IMR-90 (cell line): ENCODE data around the gene GJC2. TPM values are rescaled to one million over a fixed set of nuclear protein-coding genes. Genes with fewer than 3 reads are reported as not detected.
"Not testable (repeated sequence)": the region's sequence is repeated elsewhere in the genome, so short reads cannot be mapped to it uniquely, and the experiment has no call there.

Source experiments
- ATAC-seq: fragments of 200-7000 bp; cut with Tn5 transposase; 2 replicates; pipeline ENCODE4 v1.9.1; 2020; ENCODE audit warnings: low read depth, mild to moderate bottlenecking, moderate library complexity
- BruUV-seq: library from RNA; stranded (reverse); fragments of 400-500 nt; replicated peaks from 2 replicates; lab custom pipeline; 2021; lab: Mats Ljungman, UMichigan
- CTCF ChIA-PET: fragments of 300-600 bp; formaldehyde crosslinking; extraction: SDS; loops from one replicate; lab custom pipeline; 2021; ENCODE audit warnings: antibody characterized with exemption; lab: Yijun Ruan, JAX
- POLR2A ChIA-PET: fragments of 300-600 bp; sonication (Branson Sonifier 250); formaldehyde crosslinking; loops from one replicate; lab custom pipeline; 2022; ENCODE audit warnings: antibody characterized with exemption; ENCODE audit not compliant: unreplicated experiment; lab: Charles Lee
- DNase-seq: peaks from one replicate; pipeline ENCODE4 v3.0.0; 2013
- H2AFZ ChIP-seq: replicated peaks from 2 replicates; pipeline ENCODE3; 2013; ENCODE audit warnings: low read length, mild to moderate bottlenecking; ENCODE audit not compliant: poor library complexity
- H2AK5ac ChIP-seq: 2 replicates; pipeline ENCODE4 v1.6.1; 2013; ENCODE audit warnings: low read depth, low read length, inconsistent platforms
- H2AK9ac ChIP-seq: replicated peaks from 2 replicates; pipeline ENCODE3; 2013; ENCODE audit warnings: mild to moderate bottlenecking, low read depth, low read length, moderate library complexity; ENCODE audit not compliant: poor library complexity
- H2BK120ac ChIP-seq: 2 replicates; pipeline ENCODE4 v1.6.1; 2013; ENCODE audit warnings: low read depth, low read length, inconsistent platforms
- H2BK15ac ChIP-seq: 3 replicates; pipeline ENCODE4 v1.6.1; 2013; ENCODE audit warnings: low read depth, low read length, inconsistent platforms
- H2BK20ac ChIP-seq: 2 replicates; pipeline ENCODE4 v1.6.1; 2013; ENCODE audit warnings: low read depth, mild to moderate bottlenecking, inconsistent platforms, low read length, moderate library complexity
- H2BK5ac ChIP-seq: 2 replicates; pipeline ENCODE4 v1.6.1; 2013; ENCODE audit warnings: mild to moderate bottlenecking, low read depth, low read length, inconsistent platforms; ENCODE audit not compliant: poor library complexity, severe bottlenecking
- H3K14ac ChIP-seq: replicated peaks from 2 replicates; pipeline ENCODE4 v1.6.1; 2013; ENCODE audit warnings: low read depth, low read length, inconsistent platforms
- H3K18ac ChIP-seq: 2 replicates; pipeline ENCODE4 v1.6.1; 2013; ENCODE audit warnings: low read depth, low read length, control low read depth
- H3K23ac ChIP-seq: 2 replicates; pipeline ENCODE4 v1.6.1; 2013; ENCODE audit warnings: low read depth, low read length, inconsistent platforms
- H3K27ac ChIP-seq: 2 replicates; pipeline ENCODE4 v1.5.1; 2013; ENCODE audit warnings: mild to moderate bottlenecking, control low read depth, low read length; ENCODE audit not compliant: insufficient read depth
- H3K27me3 ChIP-seq: 2 replicates; pipeline ENCODE4 v1.6.1; 2013; ENCODE audit warnings: low read length; ENCODE audit not compliant: control insufficient read depth, insufficient read depth
- H3K36me3 ChIP-seq: 2 replicates; pipeline ENCODE4 v1.6.1; 2013; ENCODE audit warnings: low read length, mixed read lengths; ENCODE audit not compliant: control insufficient read depth, insufficient read depth
- H3K4ac ChIP-seq: 2 replicates; pipeline ENCODE4 v1.6.1; 2013; ENCODE audit warnings: low read depth, low read length, inconsistent platforms
- H3K4me1 ChIP-seq: 2 replicates; pipeline ENCODE4 v1.6.1; 2013; ENCODE audit warnings: low read length, mixed read lengths; ENCODE audit not compliant: control insufficient read depth, insufficient read depth
- H3K4me2 ChIP-seq: 2 replicates; pipeline ENCODE4 v1.6.1; 2013; ENCODE audit warnings: low read depth, mild to moderate bottlenecking, control low read depth, low read length, moderate library complexity
- H3K4me3 ChIP-seq: 2 replicates; pipeline ENCODE4 v1.5.1; 2013; ENCODE audit warnings: low read depth, mild to moderate bottlenecking, control low read depth, low read length, moderate library complexity; ENCODE audit not compliant: insufficient read depth
- H3K56ac ChIP-seq: 2 replicates; pipeline ENCODE4 v1.6.1; 2013; ENCODE audit warnings: low read length, inconsistent platforms; ENCODE audit not compliant: insufficient read depth; ENCODE audit errors: extremely low read depth
- H3K79me1 ChIP-seq, 2 experiments: 2 replicates each; pipeline ENCODE4 v1.6.1; 2013; ENCODE audit warnings: low read length in 2 of 2, inconsistent platforms in 1 of 2, low read depth in 1 of 2
- H3K9ac ChIP-seq: 2 replicates; pipeline ENCODE4 v1.6.1; 2013; ENCODE audit warnings: low read depth, low read length, control low read depth
- H3K9me1 ChIP-seq: 2 replicates; pipeline ENCODE4 v1.6.1; 2013; ENCODE audit warnings: low read length, inconsistent platforms; ENCODE audit not compliant: insufficient read depth
- H3K9me3 ChIP-seq: 2 replicates; pipeline ENCODE4 v1.6.1; 2013; ENCODE audit warnings: low read length; ENCODE audit not compliant: control insufficient read depth, insufficient read depth
- H4K20me1 ChIP-seq: 2 replicates; pipeline ENCODE4 v1.6.1; 2013; ENCODE audit warnings: low read length, inconsistent platforms; ENCODE audit not compliant: insufficient read depth
- H4K5ac ChIP-seq: 2 replicates; pipeline ENCODE4 v1.6.1; 2013; ENCODE audit warnings: mild to moderate bottlenecking, low read depth, low read length, control low read depth
- H4K8ac ChIP-seq, 2 experiments: 2 replicates each; pipeline ENCODE4 v1.6.1; 2013; ENCODE audit warnings: low read depth in 2 of 2, low read length in 2 of 2, control low read depth in 1 of 2, inconsistent platforms in 1 of 2
- H4K91ac ChIP-seq: 2 replicates; pipeline ENCODE4 v1.6.1; 2013; ENCODE audit warnings: low read depth, low read length, inconsistent platforms; ENCODE audit not compliant: insufficient read depth
- WGBS, 2 experiments: methylation state at CpG; one replicate each; pipeline versions ENCODE4 v1.1.5 to v1.1.7; 2013; ENCODE audit warnings: missing lambda C conversion rate in 2 of 2; ENCODE audit not compliant: insufficient read length in 1 of 2; ENCODE audit errors: extremely low coverage in 2 of 2; 5-methylcytosine and 5-hydroxymethylcytosine counted together
- dilution Hi-C: fragments of 300-500 bp; cut with HindIII; formaldehyde crosslinking; loops from one replicate; pipeline ENCODE4 v1.14.3; 2018; ENCODE audit warnings: low sequenced_read_pairs; ENCODE audit not compliant: unreplicated experiment
- in situ Hi-C: fragments of 300-500 bp; cut with MboI; formaldehyde crosslinking; loops from 3 replicates; pipeline ENCODE4 v1.14.3; 2019; ENCODE audit warnings: low sequenced_read_pairs, inconsistent platforms, mixed read lengths
- intact Hi-C: fragments of 100-400 bp; cut with micrococcal nuclease; formaldehyde crosslinking; loops from 2 replicates; pipeline ENCODE4 v1.10.0; 2022
- polyA plus RNA-seq, 3 experiments: library from polyadenylated mRNA; depleted of rRNA; stranded (reverse); fragments of >200 nt; gene quantifications; 2 replicates each; pipeline ENCODE4 v1.2.3, GENCODE V29; 2012; ENCODE audit warnings: low replicate concordance in 1 of 3
- total RNA-seq: library from RNA; depleted of rRNA; stranded (reverse); fragments of >200 nt; gene quantifications from 2 replicates; pipeline ENCODE4 v1.2.3, GENCODE V29; 2012

Gene GJC2
- total and polyA plus RNA-seq, 2 of the 4 experiments (the other 2 are of a cell fraction): 1.1 to 1.7 TPM

- H3K18ac ChIP-seq, H3K4me3 ChIP-seq, H2BK5ac ChIP-seq, H3K56ac ChIP-seq, DNase-seq, ATAC-seq, H2BK20ac ChIP-seq, H3K9me3 ChIP-seq, H3K36me3 ChIP-seq, H3K4ac ChIP-seq, BruUV-seq, H4K8ac ChIP-seq, in situ Hi-C loops, H4K20me1 ChIP-seq, dilution Hi-C loops, H3K9ac ChIP-seq, H3K27ac ChIP-seq, H3K4me2 ChIP-seq, POLR2A ChIA-PET, H2BK120ac ChIP-seq, H2AFZ ChIP-seq, H3K27me3 ChIP-seq, H4K91ac ChIP-seq, H3K14ac ChIP-seq, intact Hi-C loops, H3K9me1 ChIP-seq, CTCF ChIA-PET, H3K23ac ChIP-seq, H4K5ac ChIP-seq, H2AK5ac ChIP-seq, H3K4me1 ChIP-seq, H2AK9ac ChIP-seq, H2BK15ac ChIP-seq: not testable (repeated sequence)
- peaks cover 11 to 32% of the 10 kb centered on the region in 2 experiments; a peak in 3 of 4 replicates for H3K79me1 ChIP-seq
- 100% methylated on average over 1 of the region's 6 CpGs; no CpG with 5 or more reads in 1 of the 2 experiments for WGBS, 2 experiments
Observed at GRCh38 chr1:228111315-228111714, 38.4 kb upstream of the GJC2 start.
